GM12872 (cell line): ENCODE data around the gene ARID1B.

Experiments
- CTCF ChIP-seq: IDR thresholded peaks from 3 replicates; pipeline ENCODE4 v1.5.1; 2011; ENCODE audit warnings: low read depth, mild to moderate bottlenecking, low read length, moderate library complexity; ENCODE audit not compliant: insufficient read depth

Gene ARID1B

GRCh38 chr6:157106487-157106886 is 329.3 kb downstream of the ARID1B start:
- no peak for TF ChIP-seq CTCF

- TF ChIP-seq CTCF: no peak
These were observed 330.4 kb downstream of the ARID1B start for GRCh38 chr6:157107571-157107914.

GRCh38 chr6:157107915-157108651 is 330.9 kb downstream of the ARID1B start:
- TF ChIP-seq CTCF: no peak

GRCh38 chr6:157108923-157109322 is 331.7 kb downstream of the ARID1B start:
- TF ChIP-seq CTCF: no peak

- TF ChIP-seq CTCF: no peak
These were observed 333.4 kb downstream of the ARID1B start for GRCh38 chr6:157110607-157111006.

GRCh38 chr6:157113389-157113788 is 336.2 kb downstream of the ARID1B start:
- no peak for TF ChIP-seq CTCF

- TF ChIP-seq CTCF: no peak
These were observed 339.2 kb downstream of the ARID1B start for GRCh38 chr6:157116426-157116825.
